SK-N-SH (cell line): ENCODE measurements around the gene UQCR11.

Experiments used
- CTCF ChIP-seq: fragments of 200-600 bp; sonication (generic); IDR thresholded peaks from 2 replicates; pipeline ENCODE4 v1.6.1; 2017; ENCODE audit warnings: antibody characterized with exemption, mild to moderate bottlenecking, moderate library complexity
- EZH2phosphoT487 ChIP-seq: fragments of 200-600 bp; sonication (generic); IDR thresholded peaks from 2 replicates; pipeline ENCODE4 v1.6.1; 2017; ENCODE audit warnings: low read depth, mixed run types, mild to moderate bottlenecking, antibody characterized with exemption, moderate library complexity, borderline replicate concordance
- JUND ChIP-seq: IDR thresholded peaks from 2 replicates; pipeline ENCODE4 v1.4.0; 2012
- MAX ChIP-seq: IDR thresholded peaks from 2 replicates; pipeline ENCODE4 v1.4.0; 2012; ENCODE audit warnings: low read depth
- SIN3A ChIP-seq: IDR thresholded peaks from 2 replicates; pipeline ENCODE4 v1.6.1; 2012; ENCODE audit warnings: low read depth, mild to moderate bottlenecking, low read length, moderate library complexity, borderline replicate concordance
- TCF12 ChIP-seq: IDR thresholded peaks from 2 replicates; pipeline ENCODE4 v1.4.0; 2012
- YY1 ChIP-seq: IDR thresholded peaks from 2 replicates; pipeline ENCODE4 v1.4.0; 2012; ENCODE audit warnings: low read depth, mild to moderate bottlenecking

- TF ChIP-seq CTCF, result no peak
- TF ChIP-seq YY1, result no peak
- no peak for TF ChIP-seq MAX
- no peak for TF ChIP-seq TCF12
- TF ChIP-seq JUND, result no peak
- no peak for TF ChIP-seq EZH2phosphoT487
- TF ChIP-seq SIN3A, result no peak
Measured at GRCh38 chr19:1612114-1613086, 7.1 kb upstream of the UQCR11 start.
